HG02798 (cell line): ENCODE results near the gene EPHA6.
"Not testable (repeated sequence)": the region's sequence is repeated elsewhere in the genome, so short reads cannot be mapped to it uniquely, and the experiment has no call there.

ENCODE experiments used
- ATAC-seq: cut with Tn5 transposase; IDR thresholded peaks from one replicate; pipeline ENCODE4 v1.9.1; 2021; ENCODE audit warnings: mild to moderate bottlenecking; ENCODE audit not compliant: unreplicated experiment, poor library complexity

The EPHA6 gene

GRCh38 chr3:96900031-96900430 is 85.6 kb downstream of the EPHA6 start:
- ATAC-seq = no peak

DNA sequence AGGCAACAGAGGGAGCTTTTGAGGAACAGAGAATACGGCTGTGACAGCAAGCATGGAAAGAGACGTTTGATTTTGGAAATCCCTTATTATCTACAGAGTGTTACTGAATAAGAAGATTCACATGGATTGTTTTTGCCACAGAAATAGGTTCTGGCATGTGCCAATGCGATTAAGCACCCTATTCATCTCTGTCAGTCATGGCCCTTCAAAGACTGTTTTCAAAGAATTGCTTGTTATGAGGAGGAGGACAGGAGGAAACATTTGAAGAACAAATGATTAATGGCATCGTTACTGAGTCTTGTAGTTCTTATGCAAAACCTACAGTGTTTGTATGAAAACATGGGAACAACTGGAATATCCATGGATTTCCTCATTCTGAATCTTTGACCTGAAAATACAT is 86.2 kb downstream of the EPHA6 start:
- no peak for ATAC-seq

GRCh38 chr3:96915445-96915844 is 101.1 kb downstream of the EPHA6 start:
- ATAC-seq = no peak

DNA sequence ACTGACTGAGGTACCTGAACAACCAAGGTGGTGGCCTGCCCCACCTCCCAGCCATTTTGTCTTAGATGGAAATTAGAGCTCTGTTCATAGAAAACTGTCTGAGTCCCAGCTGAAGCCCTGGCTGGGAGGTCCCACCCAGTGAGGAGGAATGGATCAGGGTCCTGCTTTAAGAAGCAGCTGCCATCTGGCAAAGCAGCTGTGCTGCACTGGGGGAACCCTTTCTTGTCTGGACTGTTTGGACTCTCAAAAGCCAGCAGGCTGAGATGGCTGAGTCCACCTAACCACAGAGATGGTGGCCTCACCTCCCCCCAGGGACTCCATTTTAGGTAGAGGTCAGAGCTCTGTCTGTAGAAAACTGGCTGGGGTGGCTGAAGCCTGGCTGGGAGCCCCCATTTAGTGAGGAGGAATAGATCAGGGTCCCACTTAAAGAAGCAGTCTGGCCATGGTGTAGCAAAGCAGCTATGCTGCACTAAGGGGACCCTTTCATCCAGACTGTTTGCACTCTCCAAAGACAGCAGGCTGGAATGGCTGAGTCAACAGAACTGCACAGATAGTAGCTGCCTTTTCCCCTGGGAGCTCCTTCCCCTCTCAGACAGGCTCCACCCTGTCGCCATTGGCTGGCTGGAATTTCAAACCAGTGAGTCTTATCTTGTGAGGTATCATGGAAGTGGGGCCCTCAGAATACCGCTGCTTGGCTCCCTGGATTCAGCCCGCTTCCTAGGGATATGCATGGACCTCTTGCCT is 116.9 kb downstream of the EPHA6 start:
- no peak for ATAC-seq

DNA sequence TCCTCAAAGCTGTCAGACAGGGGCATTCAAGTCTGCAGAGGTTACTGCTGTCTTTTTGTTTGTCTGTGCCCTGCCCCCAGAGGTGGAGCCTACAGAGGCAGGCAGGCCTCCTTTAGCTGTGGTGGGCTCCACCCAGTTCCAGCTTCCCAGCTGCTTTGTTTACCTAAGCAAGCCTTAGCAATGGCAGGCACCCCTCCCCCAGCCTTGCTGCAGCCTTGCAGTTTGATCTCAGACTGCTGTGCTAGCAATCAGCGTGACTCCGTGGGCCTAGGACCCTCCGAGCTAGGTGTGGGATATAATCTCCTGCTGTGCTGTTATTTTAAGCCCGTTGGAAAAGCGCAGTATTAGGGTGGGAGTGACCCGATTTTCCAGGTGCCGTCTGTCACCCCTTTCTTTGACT is 127.7 kb downstream of the EPHA6 start:
- not testable (repeated sequence) for ATAC-seq

DNA sequence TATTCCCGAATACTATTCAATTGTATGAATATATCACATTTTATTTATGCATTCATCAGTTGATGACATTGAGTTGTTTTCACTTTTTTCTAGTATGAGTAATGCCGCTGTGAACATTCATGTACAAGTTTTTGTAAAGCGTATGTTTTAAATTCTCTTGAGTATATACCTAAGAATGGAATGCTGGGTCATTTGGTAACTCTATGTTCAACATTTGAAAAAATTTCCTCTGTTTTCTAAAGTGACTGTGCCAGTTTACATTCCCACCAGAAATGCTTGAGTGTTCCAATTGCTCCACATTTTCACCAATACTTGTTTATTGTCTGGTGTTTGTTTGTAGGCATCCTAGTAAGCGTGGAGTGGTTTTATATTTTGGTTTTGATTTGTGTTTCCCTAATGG is 144.5 kb downstream of the EPHA6 start:
- no peak for ATAC-seq

DNA sequence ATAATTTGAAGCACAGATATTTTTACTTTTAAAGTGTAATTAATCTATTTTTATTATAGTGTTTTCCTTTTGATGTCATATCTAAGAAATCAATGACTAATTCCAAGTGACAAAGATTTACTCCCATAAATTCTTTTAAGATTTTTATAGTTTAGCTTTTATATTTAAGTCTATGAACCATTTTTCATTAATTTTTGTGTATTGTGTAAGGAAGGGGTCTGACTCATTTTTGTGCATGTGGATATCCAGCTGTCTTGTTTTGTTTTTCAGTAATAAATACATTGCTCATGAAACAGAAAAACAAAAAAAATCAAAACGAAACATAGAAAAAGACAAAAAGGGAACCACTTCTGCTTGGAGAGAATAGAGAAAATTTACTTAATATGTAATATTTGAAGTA is 145.1 kb downstream of the EPHA6 start:
- ATAC-seq = no peak

DNA sequence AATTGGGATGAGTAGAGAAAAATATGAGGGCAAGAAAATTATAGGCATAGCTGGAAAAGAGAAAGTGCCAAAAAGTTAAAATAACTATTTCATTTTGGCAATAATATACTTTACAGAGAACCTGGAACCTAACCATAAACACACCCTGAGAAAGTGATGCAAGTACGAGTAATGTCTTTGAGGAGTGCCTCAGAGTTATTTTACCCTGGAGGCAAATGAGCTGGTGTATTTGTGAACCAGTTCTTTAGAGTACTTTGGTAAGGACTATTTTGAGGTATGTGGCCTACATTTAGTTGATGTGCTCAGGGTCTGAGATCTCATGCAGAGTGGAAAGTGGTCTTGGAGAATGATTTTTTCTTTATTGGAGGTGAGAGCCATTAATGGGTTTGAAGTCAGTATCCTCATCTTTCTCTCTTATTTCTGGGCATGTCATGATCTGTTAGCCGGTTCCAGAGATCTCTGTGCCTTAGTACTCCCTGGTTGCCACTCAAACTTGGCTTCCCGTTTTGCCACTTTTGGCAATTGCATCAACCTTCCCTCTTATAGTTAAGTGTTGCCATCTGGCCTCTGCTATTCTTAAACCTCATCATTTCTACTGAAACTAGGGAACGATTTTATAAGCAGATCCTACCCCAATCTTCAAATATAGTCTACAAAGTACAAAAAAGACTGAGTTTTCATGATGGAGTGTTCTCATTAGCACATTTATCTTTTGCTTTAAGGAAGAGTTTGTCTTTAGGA is 145.7 kb downstream of the EPHA6 start:
- ATAC-seq = no peak

- ATAC-seq = no peak
Measured at GRCh38 chr3:96960661-96961330, 146.4 kb downstream of the EPHA6 start.

GRCh38 chr3:96961576-96961975 is 147.2 kb downstream of the EPHA6 start:
- no peak for ATAC-seq

DNA sequence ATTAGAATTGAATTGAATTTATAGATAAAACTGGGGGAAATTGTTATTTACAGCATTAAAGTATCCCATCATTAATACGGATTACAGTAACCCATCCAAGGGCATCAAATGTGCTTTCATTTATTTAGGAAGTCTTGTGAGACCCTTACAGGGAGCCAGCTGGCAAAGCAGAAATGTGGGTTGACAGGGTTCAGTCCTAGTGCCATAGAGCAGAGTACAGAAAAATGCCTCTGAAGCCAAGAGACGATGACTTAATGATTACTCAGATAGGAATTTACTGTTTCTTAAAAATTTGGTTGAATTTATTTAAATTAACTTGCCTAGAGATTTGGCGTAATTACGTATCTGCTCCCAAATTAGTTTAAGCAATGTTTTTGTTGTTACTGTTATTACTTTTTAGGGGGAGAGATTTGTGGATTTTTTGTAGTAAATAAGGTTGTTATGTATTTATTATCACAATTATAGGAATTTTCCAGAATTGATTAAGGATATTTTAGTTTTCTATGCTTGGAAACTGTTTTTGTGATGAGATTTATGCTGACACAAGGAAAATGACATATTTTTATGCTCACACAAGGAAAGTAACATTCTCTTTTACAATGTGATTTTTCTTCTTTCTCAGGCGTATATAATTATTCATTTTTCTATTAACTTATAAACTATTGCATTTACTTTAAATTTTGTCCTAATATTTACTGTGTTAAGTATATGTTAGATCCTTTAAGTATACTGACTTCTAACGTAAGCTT is 152.0 kb downstream of the EPHA6 start:
- no peak for ATAC-seq

- no peak for ATAC-seq
Measured at GRCh38 chr3:96970211-96970610, 155.8 kb downstream of the EPHA6 start.

- ATAC-seq = no peak
Measured at GRCh38 chr3:96977671-96978070, 163.3 kb downstream of the EPHA6 start.

DNA sequence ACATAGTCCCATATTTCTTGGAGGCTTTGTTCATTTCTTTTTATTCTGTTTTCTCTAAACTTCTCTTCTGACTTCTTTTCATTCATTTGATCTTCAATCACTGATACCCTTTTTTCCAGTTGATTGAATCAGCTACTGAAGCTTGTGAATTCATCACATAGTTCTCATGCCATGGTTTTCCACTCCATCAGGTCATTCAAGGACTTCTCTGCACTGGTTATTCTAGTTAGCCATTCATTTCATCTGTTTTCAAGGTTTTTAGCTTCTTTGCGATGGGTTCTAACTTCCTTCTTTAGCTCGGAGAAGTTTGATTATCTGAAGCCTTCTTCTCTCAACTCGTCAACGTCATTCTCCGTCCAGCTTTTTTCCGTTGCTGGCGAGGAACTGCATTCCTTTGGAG is 169.3 kb downstream of the EPHA6 start:
- not testable (repeated sequence) for ATAC-seq

DNA sequence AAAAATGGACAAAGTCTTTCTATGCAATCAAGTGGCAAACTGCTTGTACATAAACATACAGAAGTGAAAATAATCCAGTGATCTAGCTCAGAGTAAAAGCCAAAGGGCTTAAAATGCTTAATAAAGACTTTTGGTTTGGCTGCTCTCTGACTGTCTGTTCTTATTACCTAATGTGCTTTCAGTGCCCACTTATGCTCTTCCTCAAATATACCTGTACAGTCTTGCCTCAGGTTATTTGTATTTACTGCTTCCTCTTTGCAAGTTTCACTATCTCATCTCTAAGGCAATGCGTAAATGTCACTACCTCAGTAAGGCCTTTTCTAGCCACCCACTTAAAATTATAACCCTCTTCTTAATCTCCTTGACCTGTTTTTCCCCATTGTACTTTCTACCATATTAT is 171.8 kb downstream of the EPHA6 start:
- ATAC-seq = no peak

DNA sequence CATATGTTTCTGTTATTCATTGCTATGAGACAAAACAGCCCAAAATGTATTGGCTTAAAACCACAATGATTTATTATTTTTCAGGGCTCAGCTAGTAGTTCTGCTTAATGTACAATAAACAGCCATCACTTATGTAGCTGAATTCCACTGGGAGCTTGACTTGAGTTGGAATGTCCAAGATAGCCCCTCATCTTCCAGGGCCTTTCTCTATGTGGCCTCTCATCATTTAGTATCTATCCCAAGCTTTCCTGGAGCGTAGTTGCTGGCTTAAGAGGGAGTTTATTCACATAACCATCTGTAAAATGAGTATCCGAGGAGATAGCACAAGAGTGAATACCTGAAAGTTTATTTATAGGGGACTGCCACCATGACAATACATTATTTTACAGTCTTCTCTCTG is 176.8 kb downstream of the EPHA6 start:
- no peak for ATAC-seq

DNA sequence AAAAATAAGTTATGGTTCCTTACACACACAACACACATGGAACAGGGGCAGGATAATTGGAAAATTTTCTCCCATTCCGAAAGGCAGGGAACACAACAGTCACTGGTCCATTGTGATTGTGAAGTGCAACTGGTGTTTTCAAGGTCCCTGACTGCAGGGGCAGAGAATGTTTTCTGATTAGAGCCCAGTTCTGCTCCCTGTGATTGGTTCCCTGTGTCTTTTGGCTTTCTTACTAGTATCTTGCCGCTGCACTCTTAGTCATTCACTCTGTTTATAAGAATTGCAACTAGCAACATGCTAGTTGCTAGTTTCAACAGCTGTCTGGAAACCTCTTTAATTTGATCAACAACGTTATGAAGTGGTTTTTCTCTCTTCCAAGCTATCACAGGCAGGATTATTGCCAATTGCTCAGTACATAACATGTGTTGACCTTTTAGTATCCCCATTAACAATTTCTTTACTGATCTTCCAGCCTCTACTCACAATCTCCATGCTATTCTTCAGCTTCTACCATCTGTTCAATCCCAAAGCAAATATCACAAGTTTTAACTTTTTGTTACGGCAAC is 177.5 kb downstream of the EPHA6 start:
- no peak for ATAC-seq

GRCh38 chr3:96994988-96995387 is 180.6 kb downstream of the EPHA6 start:
- ATAC-seq = no peak

DNA sequence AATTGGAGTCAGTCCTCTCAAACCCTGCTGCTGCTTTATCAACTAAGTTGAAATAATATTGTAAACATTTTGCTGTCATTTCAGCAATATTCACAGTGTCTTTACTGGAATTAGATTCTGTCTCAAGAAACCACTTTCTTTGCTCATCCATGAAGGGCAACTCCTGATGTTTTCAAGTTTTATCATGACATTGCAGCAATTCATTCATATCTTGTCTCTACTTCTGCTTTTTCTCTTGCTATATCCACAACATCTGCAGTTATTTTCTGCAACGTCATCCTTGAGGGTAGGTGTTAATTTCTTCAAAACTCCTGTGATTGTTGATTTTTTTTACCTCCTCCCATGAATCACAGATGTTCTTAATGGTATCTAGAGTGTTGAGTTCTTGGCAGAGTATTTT is 181.6 kb downstream of the EPHA6 start:
- no peak for ATAC-seq

GRCh38 chr3:97001611-97002010 is 187.2 kb downstream of the EPHA6 start:
- ATAC-seq = no peak
